GM12878 (cell line): ENCODE results near the gene ASTN1. TPM values are rescaled to one million over a fixed set of nuclear protein-coding genes. Genes with fewer than 3 reads are reported as not detected.

Experiments used
- ATAC-seq: fragments of 200-7000 bp; cut with Tn5 transposase; 3 replicates; pipeline ENCODE4 v1.9.1; 2020; ENCODE audit warnings: mild to moderate bottlenecking, moderate library complexity
- BruUV-seq: library from RNA; stranded (reverse); fragments of 400-500 nt; replicated peaks from 2 replicates; lab custom pipeline; 2021; lab: Mats Ljungman, UMichigan
- CTCF ChIA-PET: fragments of 300-600 bp; sonication (Branson Sonifier 250); formaldehyde crosslinking; extraction: SDS; loops from one replicate; lab custom pipeline; 2021; ENCODE audit warnings: inconsistent platforms; lab: Yijun Ruan, JAX
- POLR2A ChIA-PET: fragments of 350-600 bp; formaldehyde crosslinking; extraction: SDS; loops from one replicate; lab custom pipeline; 2021; ENCODE audit warnings: inconsistent platforms; lab: Charles Lee
- RAD21 ChIA-PET: fragments of 300-600 bp; sonication (Branson Sonifier 250); formaldehyde crosslinking; loops from one replicate; lab custom pipeline; 2023; ENCODE audit warnings: antibody characterized with exemption; ENCODE audit not compliant: unreplicated experiment; lab: Charles Lee
- SMC1A ChIA-PET: fragments of 300-600 bp; sonication (Branson Sonifier 250); formaldehyde crosslinking; loops from one replicate; lab custom pipeline; 2023; ENCODE audit not compliant: unreplicated experiment, uncharacterized antibody; lab: Charles Lee
- DNase-seq: peaks from one replicate; pipeline ENCODE4 v3.0.0-alpha.2; 2011; ENCODE audit warnings: low read depth, low spot score
- FAIRE-seq: peaks from 3 replicates; lab custom pipeline; 2011; peaks lifted over from hg19 to GRCh38; lab: Jason Lieb, UNC
- H2AFZ ChIP-seq: 2 replicates; pipeline ENCODE4 v1.6.0; 2011; ENCODE audit warnings: low read depth, low read length, control low read depth; ENCODE audit not compliant: control insufficient read depth
- H3K27ac ChIP-seq: 2 replicates; pipeline ENCODE4 v1.5.1; 2011; ENCODE audit warnings: control low read depth; ENCODE audit not compliant: control insufficient read depth, insufficient read depth
- H3K27me3 ChIP-seq, 2 experiments: replicated peaks in 1 of 2; 2 replicates each; pipeline versions ENCODE4 v1.6.0 to v1.6.1; 2011; ENCODE audit warnings: low read length in 1 of 2; ENCODE audit not compliant: control insufficient read depth in 2 of 2, insufficient read depth in 2 of 2
- H3K36me3 ChIP-seq, 2 experiments: 2 replicates each; pipeline ENCODE4 v1.5.1; 2011; ENCODE audit warnings: low read length in 1 of 2; ENCODE audit not compliant: control insufficient read depth in 2 of 2, insufficient read depth in 2 of 2
- H3K4me1 ChIP-seq: 2 replicates; pipeline ENCODE4 v1.6.1; 2011; ENCODE audit warnings: mild to moderate bottlenecking, low read length, moderate library complexity, mixed read lengths; ENCODE audit not compliant: control insufficient read depth, insufficient read depth
- H3K4me2 ChIP-seq: 2 replicates; pipeline ENCODE4 v1.6.0; 2011; ENCODE audit warnings: control low read depth; ENCODE audit not compliant: control insufficient read depth, insufficient read depth
- H3K4me3 ChIP-seq: fragments of 200-600 bp; sonication (generic); 2 replicates; pipeline ENCODE4 v1.5.1; 2016
- H3K79me2 ChIP-seq: 2 replicates; pipeline ENCODE4 v1.6.0; 2011; ENCODE audit warnings: low read length; ENCODE audit not compliant: control insufficient read depth, insufficient read depth
- H3K9ac ChIP-seq: 2 replicates; pipeline ENCODE4 v1.8.0; 2011; ENCODE audit warnings: low read length, control low read depth, mixed read lengths; ENCODE audit not compliant: control insufficient read depth, insufficient read depth
- H3K9me3 ChIP-seq: replicated peaks from 3 replicates; pipeline ENCODE4 v1.5.1; 2011; ENCODE audit warnings: mild to moderate bottlenecking, low read length; ENCODE audit not compliant: control insufficient read depth, insufficient read depth
- H4K20me1 ChIP-seq: 2 replicates; pipeline ENCODE4 v1.6.0; 2011; ENCODE audit not compliant: control insufficient read depth, insufficient read depth
- CBX3 ChIP-seq: fragments of 200-600 bp; sonication (generic); IDR thresholded peaks from 2 replicates; pipeline ENCODE4 v1.6.1; 2016; ENCODE audit warnings: low read depth, borderline replicate concordance
- CBX5 ChIP-seq: sonication (generic); IDR thresholded peaks from 2 replicates; pipeline ENCODE4 v1.6.1; 2016; ENCODE audit warnings: low read depth, moderate library complexity, mild to moderate bottlenecking, inconsistent platforms
- ELK1 ChIP-seq: IDR thresholded peaks from 2 replicates; pipeline ENCODE4 v1.6.1; 2012; ENCODE audit warnings: low read depth, low read length, improper control_type of control experiment
- FOXK2 ChIP-seq: fragments of 450-650 bp; IDR thresholded peaks from 2 replicates; pipeline ENCODE4 v1.6.1; 2017; ENCODE audit warnings: mild to moderate bottlenecking, moderate library complexity
- HDGF ChIP-seq: fragments of 450-650 bp; IDR thresholded peaks from 2 replicates; pipeline ENCODE4 v1.6.1; 2016; ENCODE audit warnings: antibody characterized with exemption
- IRF3 ChIP-seq: fragments of 450-650 bp; IDR thresholded peaks from 2 replicates; pipeline ENCODE4 v1.6.1; 2014; ENCODE audit warnings: mild to moderate bottlenecking
- JUND ChIP-seq: IDR thresholded peaks from 2 replicates; pipeline ENCODE4 v1.6.1; 2012; ENCODE audit warnings: low read depth, mild to moderate bottlenecking, low read length, improper control_type of control experiment, moderate library complexity
- MAX ChIP-seq: IDR thresholded peaks from 2 replicates; pipeline ENCODE4 v1.6.1; 2012; ENCODE audit warnings: low read depth, low read length, improper control_type of control experiment
- POLR2A ChIP-seq: IDR thresholded peaks from 2 replicates; pipeline ENCODE4 v1.6.1; 2011; ENCODE audit warnings: low read depth, mild to moderate bottlenecking, low read length
- RAD21 ChIP-seq: IDR thresholded peaks from 2 replicates; pipeline ENCODE4 v1.6.1; 2011; ENCODE audit warnings: mild to moderate bottlenecking, low read depth, low read length, moderate library complexity; ENCODE audit not compliant: insufficient read depth
- RBBP5 ChIP-seq: fragments of 200-600 bp; sonication (generic); conservative IDR thresholded peaks from 2 replicates; pipeline ENCODE4 v1.6.1; 2016
- RCOR1 ChIP-seq: conservative IDR thresholded peaks from 2 replicates; pipeline ENCODE4 v1.6.1; 2012; ENCODE audit warnings: low read depth, low read length, improper control_type of control experiment
- REST ChIP-seq: IDR thresholded peaks from 2 replicates; pipeline ENCODE4 v1.6.1; 2012; ENCODE audit warnings: mild to moderate bottlenecking, low read depth, low read length
- SMAD1 ChIP-seq: fragments of 450-650 bp; IDR thresholded peaks from 2 replicates; pipeline ENCODE4 v1.6.1; 2018; ENCODE audit warnings: mild to moderate bottlenecking, low read depth; ENCODE audit not compliant: partially characterized antibody
- SUPT20H ChIP-seq: IDR thresholded peaks from 2 replicates; pipeline ENCODE4 v1.6.1; 2011; ENCODE audit warnings: low read depth, mild to moderate bottlenecking, low read length, moderate library complexity, borderline replicate concordance; ENCODE audit not compliant: control insufficient read depth
- WRNIP1 ChIP-seq: IDR thresholded peaks from 2 replicates; pipeline ENCODE4 v1.6.1; 2011; ENCODE audit warnings: low read depth, low read length, improper control_type of control experiment, borderline replicate concordance
- ZNF384 ChIP-seq: IDR thresholded peaks from 2 replicates; pipeline ENCODE4 v1.6.1; 2012; ENCODE audit warnings: low read depth, mild to moderate bottlenecking, low read length, improper control_type of control experiment, borderline replicate concordance
- WGBS: methylation state at CpG from one replicate; pipeline ENCODE4 v1.1.6; 2016; ENCODE audit warnings: low lambda C conversion rate; ENCODE audit not compliant: insufficient replicate concordance, insufficient coverage; ENCODE audit errors: missing lambda C conversion rate; 5-methylcytosine and 5-hydroxymethylcytosine counted together
- in situ Hi-C: fragments of 300-500 bp; cut with MboI; formaldehyde crosslinking; loops from 9 replicates; pipeline ENCODE4 v1.14.3; 2018; ENCODE audit warnings: mixed read lengths
- intact Hi-C: fragments of 100-400 bp; cut with micrococcal nuclease; formaldehyde crosslinking; loops from one replicate; pipeline ENCODE4 v1.14.2; 2022; ENCODE audit not compliant: unreplicated experiment
- polyA plus RNA-seq, 11 experiments: library from polyadenylated mRNA; depleted of rRNA in 4 of 11; unstranded in 6 of 11; stranded (reverse) in 5 of 11; fragments of >200 nt; fragmentation: Nextera tagmentation in 4 of 11; fragmentation: Illumina TruSeq in 1 of 11; extraction: Ambion mirVana in 4 of 11; extraction: Trizol in 1 of 11; gene quantifications; 1 replicate in 1 of 11; 2 replicates in 10 of 11; pipeline versions ENCODE4 v1.2.1 to v1.2.3, GENCODE V29; 2011 to 2016; ENCODE audit warnings: inconsistent platforms in 2 of 11, missing spikeins in 2 of 11, low read depth in 1 of 11
- total RNA-seq, 4 experiments: library from RNA; depleted of rRNA in 3 of 4; stranded (reverse); fragments of >200 nt in 3 of 4; fragmentation: Illumina TruSeq in 1 of 4; extraction: Trizol in 1 of 4; gene quantifications; 2 replicates each; pipeline versions ENCODE4 v1.2.1 to v1.2.3, GENCODE V29; 2013 to 2021

The ASTN1 gene
- total and polyA plus RNA-seq, 10 of the 15 experiments (the other 5 are each of a cell fraction or from before 2014, with no cell fraction given), result 0.04 TPM; not detected in 9

- no TSS peak for BruUV-seq
- no peak overlapping the region for H3K4me2 ChIP-seq
- ChIA-PET SMC1A (no interaction called here), CTCF (no interaction called here), POLR2A (no interaction called here), RAD21 (no interaction called here)
- no peaks in the 10 kb centered on the region for H3K36me3 ChIP-seq
- TF ChIP-seq RAD21 (no peak), JUND (no peak), ZNF384 (no peak), FOXK2 (no peak), HDGF (no peak), REST (no peak), SMAD1 (no peak), SUPT20H (no peak), MAX (no peak), ELK1 (no peak), RCOR1 (no peak), POLR2A (no peak), IRF3 (no peak), CBX5 (no peak), WRNIP1 (no peak), RBBP5 (no peak), CBX3 (no peak)
- H3K9me3 ChIP-seq, result no peaks in the 10 kb centered on the region
- in situ Hi-C loops (no loop called here), intact Hi-C loops (no loop called here)
- ATAC-seq (no peak), FAIRE-seq (no peak), DNase-seq (no peak)
- no peak overlapping the region for H2AFZ ChIP-seq
- no peak overlapping the region for H3K27ac ChIP-seq
- no peaks in the 10 kb centered on the region for H4K20me1 ChIP-seq
- no peak overlapping the region for H3K4me3 ChIP-seq
- no peaks in the 10 kb centered on the region for H3K4me1 ChIP-seq
- no peaks in the 10 kb centered on the region for H3K79me2 ChIP-seq
- H3K9ac ChIP-seq, result no peak overlapping the region
- H3K27me3 ChIP-seq, result no peaks in the 10 kb centered on the region
- 21% methylated on average over 4 of the region's 4 CpGs for WGBS
These were observed 47.6 kb downstream of the ASTN1 start for GRCh38 chr1:177116941-177117340.
